Activated effector memory CD4-positive, alpha-beta T cell treated with Interleukin-2 at 50 U/mL for 16 hours (primary cell): ENCODE results near the gene ARHGEF10L.
"Not testable (repeated sequence)": the region's sequence is repeated elsewhere in the genome, so short reads cannot be mapped to it uniquely, and the experiment has no call there.

Experiments
- DNase-seq: peaks from one replicate; pipeline ENCODE4 v3.0.0-alpha.2; 2020

Gene ARHGEF10L, protein sequence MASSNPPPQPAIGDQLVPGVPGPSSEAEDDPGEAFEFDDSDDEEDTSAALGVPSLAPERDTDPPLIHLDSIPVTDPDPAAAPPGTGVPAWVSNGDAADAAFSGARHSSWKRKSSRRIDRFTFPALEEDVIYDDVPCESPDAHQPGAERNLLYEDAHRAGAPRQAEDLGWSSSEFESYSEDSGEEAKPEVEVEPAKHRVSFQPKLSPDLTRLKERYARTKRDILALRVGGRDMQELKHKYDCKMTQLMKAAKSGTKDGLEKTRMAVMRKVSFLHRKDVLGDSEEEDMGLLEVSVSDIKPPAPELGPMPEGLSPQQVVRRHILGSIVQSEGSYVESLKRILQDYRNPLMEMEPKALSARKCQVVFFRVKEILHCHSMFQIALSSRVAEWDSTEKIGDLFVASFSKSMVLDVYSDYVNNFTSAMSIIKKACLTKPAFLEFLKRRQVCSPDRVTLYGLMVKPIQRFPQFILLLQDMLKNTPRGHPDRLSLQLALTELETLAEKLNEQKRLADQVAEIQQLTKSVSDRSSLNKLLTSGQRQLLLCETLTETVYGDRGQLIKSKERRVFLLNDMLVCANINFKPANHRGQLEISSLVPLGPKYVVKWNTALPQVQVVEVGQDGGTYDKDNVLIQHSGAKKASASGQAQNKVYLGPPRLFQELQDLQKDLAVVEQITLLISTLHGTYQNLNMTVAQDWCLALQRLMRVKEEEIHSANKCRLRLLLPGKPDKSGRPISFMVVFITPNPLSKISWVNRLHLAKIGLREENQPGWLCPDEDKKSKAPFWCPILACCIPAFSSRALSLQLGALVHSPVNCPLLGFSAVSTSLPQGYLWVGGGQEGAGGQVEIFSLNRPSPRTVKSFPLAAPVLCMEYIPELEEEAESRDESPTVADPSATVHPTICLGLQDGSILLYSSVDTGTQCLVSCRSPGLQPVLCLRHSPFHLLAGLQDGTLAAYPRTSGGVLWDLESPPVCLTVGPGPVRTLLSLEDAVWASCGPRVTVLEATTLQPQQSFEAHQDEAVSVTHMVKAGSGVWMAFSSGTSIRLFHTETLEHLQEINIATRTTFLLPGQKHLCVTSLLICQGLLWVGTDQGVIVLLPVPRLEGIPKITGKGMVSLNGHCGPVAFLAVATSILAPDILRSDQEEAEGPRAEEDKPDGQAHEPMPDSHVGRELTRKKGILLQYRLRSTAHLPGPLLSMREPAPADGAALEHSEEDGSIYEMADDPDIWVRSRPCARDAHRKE (N-terminal part only)

DNA sequence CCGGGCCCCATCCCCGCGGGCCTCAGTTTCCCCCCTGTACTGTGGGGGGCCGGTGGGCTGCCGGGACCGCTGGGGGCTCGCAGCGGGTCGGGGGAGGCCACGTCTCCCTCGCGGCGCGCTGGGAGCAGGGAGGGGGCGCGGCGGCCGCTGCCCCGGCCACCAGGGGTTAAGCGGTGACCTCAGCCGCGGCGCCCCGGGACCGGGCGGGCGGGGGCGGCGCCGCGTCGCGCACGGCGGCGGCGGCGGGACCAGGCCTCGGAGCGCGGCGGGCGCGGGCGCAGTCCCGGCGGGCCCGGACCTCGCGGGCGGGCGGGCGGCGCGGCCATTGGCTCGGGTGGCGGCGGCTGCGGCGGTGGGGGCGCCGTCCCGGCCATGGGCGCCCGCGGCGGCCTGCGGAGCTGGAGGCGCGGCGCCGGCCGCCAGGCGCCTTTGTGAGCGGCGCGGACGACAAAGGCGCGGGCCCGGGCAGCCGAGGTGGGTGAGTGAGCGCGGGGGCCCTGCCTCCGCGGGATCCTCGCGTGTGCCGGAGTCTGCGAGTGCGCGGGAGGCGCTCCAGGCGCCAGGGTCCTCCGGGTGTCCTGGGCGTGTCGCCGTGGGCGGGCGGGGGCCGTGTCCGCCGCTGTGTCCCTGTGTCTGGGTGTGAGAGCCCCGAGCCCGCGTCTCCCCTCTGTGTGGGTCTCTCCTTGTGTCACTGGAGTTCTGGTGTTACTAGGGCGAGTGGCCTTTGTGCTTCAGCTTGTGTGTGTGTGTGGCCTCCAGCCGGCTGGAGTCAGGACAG, at the start of gene ARHGEF10L:
ARHGEF10L (plus strand) TSS at position 222 of the 778 bp plus-strand sequence. CDS start 40,898 bp downstream, outside the sequence.
- DNase-seq: no peak

DNA sequence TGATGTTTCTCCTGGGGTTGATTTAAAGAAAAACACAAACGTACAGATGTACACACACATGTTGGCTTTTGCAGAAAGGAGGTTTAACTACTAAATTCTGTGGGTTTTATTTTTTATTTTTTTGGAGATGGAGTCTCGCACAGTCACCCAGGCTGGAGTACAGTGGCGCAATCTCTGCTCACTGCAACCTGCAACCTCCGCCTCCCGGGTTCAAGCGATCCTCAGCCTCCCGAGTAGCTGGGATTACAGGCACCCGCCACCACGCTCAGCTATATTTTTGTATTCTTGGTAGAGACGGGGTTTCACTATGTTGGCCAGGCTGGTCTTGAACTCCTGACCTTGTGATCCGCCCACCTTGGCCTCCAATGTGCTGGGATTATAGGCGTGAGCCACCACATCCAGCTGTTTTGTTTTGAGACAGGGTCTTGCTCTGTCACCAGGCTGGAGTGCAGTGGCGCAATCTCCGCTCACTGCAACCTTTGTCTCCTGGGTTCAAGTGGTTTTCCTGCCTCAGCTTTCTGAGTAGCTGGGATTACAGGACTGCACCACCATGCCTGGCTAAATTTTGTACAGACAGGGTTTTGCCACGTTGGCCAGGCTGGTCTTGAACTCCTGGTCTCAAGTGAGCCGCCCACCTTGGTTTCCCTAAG, 49.6 kb upstream of the ARHGEF10L start:
- DNase-seq: not testable (repeated sequence)

DNA sequence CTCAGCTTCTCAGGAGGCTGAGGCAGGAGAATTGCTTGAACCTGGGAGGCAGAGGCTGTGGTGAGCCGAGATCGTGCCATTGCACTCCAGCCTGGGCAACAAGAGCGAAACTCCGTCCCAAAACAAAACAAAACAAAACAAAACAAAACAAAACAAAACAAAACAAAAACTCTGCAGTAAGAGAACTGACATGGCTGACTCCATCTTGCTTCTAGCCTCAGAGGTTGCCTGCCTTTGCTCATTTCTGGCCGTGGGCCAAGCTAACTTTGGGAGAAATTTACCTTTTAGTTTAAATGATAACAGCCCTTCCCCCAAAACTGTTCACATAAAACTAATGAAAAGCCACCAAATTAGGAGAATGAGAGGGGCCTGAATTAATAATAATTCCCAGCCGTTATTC, 48.8 kb upstream of the ARHGEF10L start:
- DNase-seq: not testable (repeated sequence)

DNA sequence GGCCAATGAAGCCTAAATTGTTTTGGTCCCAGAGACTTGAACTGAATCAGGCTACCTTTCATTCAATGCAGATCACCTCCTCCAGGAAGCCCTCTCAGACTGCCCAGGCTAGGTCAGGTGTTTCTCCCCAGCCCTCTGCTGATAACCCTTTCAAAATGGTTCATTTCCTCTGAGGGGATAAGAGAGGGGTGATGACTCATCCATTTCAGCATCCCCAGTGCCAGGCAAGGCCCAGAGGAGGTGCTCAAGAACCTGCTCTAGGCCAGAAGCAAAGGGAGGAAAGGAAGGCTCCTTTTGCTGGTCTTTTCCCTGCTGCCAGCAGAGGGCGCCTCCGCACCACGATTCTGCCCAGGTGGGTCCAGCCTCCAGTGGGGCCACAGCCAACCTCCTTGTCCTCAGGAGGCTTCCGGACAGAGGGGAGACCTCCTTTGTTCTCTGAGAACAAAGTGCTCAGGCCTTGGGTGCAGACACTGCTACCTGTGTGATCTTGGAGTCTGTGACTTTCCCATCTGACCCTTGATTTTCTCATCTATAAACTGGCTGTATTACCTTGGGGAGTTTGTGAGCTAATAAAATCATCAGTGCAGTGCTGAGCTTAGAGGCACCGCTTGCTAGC, 45.3 kb upstream of the ARHGEF10L start:
- peak; percentile 32 for DNase-seq

DNA sequence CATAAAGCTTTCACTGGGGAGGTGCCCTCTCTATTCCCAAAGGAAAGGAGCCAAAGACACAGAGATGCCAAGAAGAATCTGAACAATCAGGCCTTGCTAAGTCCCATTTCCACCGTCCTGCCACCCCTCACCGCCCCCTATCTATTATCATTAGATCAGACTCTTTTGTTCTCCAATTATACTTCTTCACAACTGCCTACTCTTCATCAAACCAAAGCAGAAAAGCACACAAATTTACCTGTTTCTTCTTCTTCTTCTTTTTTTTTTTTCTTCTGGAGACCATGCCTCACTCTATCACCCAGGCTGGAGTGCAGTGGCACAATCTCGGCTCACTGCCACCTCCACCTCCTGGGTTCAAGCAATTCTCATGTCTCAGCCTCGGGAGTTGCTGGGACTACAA, 43.1 kb upstream of the ARHGEF10L start:
- no peak for DNase-seq

DNA sequence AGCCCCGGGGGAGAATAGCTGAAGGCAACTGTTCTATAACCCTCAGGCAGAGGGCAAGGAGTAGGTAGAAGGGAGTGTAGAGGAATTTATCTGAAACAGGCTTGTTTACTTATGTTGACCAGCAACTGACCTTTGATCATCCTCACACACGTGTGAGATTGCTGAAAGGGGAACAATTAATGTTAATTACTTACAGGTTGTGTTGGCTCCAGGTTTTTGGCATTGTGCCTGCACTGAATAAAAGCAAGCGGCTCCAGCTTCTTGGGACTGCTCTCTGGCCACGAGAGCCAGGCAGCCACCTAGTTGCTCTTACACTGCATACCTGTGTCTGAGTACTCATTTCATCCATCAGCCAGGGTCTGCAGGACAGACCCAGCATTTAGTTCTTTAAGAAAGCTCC, 41.3 kb upstream of the ARHGEF10L start:
- no peak for DNase-seq

DNA sequence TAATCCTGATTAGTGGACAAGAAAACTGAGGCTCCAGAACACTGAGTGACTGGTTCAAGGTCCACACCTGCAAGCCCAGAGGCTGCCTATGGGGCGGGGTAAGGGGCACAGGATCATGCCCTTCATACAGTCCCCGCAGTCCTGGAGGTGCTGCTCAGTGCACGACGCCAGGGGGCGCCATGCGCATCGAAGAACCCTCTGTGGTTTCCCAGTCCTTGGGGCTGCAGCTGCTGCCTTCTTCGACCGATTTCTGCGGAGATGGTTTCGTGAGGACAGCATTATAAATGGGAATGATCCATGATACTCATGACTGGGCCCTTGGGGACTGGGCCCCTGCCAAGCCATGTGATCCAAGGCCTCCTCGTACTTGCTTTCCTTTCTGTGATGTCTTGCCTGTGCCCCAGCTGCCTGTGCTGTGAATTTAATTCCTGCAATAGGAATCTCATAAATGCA, 37.1 kb upstream of the ARHGEF10L start:
- no peak for DNase-seq

DNA sequence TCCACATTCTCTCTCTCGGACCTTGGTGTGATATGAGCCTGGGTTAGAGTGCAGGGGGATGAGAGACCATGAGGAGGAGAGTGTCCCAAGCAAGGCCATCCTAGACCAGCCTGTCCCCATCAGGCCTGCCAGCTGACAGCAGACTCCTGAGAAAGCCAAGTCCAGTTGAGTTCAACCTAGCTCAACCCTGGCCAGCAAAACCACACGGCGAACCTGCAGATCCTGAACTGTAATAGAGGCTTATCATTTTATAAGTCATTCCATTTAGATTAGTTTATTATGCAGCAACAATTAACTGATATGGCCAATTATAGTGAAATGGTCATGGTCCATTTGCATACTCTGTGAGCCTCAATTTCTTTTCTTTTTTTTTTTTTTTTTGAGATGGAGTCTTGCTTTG, 36.4 kb upstream of the ARHGEF10L start:
- no peak for DNase-seq

DNA sequence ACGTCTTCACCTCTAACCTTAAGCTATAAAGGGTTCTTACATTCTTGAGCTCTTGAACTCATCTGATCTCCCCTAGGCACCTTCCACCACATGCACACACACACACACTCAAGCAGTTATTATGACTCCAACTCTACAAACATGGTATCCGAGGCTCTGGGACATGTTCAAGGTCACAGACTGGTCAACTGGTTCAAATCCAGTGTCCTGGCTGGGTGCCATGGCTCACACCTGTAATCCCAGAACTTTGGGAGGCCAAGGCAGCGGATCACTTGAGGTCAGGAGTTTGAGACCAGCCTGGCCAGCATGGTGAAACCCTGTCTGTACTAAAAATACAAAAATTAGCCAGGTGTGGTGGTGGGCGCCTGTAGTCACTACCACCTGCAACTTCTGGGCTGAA, 32.3 kb upstream of the ARHGEF10L start:
- DNase-seq: not testable (repeated sequence)

DNA sequence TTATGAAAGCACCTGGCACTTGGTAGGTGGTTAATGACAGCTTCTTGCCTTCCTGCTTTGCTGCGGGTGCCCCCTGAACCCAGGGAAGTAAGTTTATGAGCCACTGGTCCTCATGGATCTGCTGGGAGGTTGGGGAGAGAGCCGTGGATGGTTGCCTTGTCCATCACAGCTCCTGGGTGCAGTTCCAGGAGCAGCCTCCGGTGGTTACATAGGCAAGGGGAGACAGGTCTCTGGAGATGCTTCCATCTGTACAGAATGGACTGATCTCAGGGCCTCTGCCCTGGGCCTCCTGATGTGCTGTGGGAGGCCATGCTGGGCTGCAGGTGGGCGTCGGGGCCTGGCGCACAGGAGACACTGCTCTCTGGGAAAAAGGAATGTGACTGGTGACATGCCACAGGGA, 31.6 kb upstream of the ARHGEF10L start:
- DNase-seq: no peak

DNA sequence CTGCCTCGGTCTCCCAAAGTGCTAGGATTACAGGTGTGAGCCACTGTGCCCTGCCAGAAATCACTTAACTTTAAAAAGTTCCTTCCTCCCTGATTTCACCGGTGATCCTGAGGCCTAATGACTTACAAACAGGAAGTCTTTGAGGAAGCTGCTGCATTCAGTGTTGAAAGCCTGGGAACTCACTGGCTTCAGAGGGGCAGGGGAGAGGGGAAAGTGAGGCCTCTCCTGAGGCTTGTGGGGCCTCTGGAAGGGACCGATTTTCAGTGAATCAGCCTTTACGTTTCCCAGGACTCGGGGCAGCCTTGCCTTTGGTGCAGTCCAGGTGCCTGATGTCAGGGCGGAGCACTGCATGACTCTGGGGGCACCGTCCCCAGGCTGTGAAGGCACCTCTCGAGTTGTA, 30.1 kb upstream of the ARHGEF10L start:
- DNase-seq: no peak

DNA sequence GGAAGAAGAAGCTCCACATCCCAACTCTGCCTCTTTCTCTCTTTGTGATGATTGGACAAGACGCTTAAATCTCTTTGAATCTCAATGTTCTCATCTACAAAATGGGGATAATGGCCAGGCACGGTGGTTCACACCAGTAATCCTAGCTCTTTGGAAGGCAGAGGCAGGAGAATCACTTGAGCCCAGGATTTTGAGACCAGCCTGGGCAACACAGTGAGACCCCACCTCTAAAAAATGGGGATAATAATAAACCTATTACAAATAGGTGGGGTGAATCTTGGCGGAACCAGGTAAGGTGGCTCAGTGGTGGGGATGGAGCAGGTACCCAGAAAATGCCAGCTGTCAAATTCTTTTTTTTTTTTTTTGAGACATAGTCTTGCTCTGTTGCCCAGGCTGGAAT, 29.4 kb upstream of the ARHGEF10L start:
- DNase-seq: no peak

DNA sequence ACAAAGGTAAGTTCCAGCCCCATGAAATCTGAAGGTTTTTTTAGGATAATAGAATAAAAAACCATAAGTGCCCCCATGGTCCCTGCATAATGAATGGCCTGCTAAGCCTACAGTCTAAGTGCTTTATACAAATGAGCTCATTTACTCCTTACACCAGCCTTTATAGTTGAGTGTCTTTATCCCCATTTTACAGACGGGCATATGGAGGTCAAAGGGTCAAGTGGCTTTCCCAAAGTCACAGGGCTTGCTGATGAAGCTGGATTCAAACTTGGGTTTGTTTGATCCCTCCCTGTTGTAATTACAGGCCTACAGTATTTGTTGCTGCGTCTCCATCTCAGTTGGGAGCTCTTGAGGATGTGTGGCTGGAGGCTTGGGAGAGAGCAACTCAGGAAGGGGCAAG, 28.3 kb upstream of the ARHGEF10L start:
- DNase-seq: no peak

DNA sequence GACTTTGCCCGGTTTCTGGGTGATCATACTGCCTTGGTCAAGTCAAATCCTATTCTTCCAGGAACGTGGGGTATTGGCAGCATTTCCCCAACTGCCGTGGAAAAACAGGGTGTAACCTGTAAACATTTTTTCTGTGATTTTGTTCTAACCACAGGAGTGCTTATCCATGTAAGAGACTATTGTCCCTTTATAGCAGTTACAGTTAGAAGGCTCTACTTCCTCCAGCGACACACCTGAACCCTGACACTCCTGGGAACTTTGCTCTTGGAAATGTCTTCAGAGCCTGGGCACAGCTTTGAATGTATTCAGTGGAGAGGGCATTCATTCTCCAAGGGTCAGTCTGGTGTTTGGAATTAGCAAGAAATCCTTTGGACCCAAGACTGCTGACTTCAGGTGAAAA, 26.4 kb upstream of the ARHGEF10L start:
- DNase-seq: no peak

DNA sequence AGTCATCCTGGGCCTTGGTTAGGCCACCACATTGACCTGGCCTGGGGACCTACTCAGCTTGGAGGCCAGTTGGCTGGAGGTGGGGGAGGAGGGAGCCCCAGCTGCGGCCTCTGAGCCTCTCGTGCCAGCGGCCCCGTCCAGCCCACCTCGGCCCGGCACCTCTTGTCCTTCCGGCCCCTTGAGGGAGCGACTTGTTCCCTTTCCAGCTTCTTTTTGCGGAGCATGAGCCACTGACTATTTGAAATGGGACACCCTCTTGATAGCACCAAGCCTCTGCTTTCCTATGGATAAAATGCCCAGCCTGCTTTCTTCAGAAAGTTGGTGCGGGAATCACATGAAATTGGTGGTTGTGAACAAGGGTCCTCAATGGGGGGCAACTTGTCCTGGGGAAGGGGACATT, 24.7 kb upstream of the ARHGEF10L start:
- DNase-seq: no peak

DNA sequence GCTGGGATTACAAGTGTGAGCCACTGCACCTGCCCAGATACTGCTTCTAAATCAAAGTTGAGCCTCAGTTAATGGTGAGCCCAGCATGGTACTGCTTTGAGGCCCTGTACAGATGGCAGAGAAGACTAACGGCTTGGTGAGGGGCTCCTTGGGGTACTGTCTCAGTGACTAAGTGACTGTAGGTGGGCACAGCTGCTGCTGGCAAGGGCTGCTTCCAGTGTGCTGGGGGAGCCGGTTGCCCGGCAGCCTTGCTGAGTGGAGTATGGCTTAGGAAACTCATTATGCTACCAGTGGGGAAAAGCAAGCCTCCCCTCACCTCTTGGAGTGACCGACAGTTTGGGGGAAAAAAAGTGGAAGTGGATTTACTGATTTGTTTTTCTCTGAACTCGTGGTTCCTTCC, 23.6 kb upstream of the ARHGEF10L start:
- DNase-seq: no peak

DNA sequence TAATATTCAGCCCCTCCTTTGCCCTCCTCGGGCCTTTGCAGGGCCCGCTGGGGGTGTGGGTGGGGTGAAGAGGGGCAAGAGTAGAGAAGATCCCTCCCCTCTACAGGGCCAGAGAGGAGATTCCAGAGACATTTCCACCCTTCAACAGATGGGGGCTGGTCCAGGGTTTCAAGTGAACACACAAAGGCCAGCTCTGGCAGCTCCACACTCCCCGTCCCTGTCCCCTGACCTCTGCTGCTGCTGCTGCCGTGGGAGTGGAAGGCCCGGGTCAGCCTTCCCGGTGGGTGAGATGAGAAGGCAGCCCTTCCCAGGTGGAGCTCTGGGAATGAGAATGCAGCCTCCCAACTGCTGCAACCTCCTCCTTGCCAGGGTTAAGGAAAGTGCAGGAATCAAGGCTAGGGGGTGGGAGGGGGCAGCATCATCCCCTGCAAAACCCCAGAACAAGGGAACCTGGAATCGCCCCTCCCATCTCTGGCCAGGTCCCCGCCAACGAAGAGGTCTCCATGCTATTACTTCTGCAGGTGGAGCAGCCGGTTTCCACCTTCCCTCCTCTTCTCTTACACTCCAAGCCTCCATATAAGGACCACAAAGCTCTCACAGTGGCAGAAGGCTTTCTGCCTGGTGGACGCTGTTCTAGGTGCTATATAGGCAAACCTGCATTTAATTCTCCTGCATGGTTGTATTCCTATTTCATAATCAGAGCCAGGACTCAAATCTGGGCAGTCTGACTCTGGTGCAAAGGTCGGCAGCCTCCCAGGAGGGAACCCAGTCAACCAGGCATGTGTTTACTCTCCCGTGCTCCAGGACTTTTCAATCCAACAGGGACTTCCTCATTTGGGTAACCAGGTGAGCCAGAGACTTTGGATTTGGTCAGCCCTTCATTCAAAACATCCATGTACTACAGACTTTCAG, 22.9 kb upstream of the ARHGEF10L start:
- DNase-seq: no peak

DNA sequence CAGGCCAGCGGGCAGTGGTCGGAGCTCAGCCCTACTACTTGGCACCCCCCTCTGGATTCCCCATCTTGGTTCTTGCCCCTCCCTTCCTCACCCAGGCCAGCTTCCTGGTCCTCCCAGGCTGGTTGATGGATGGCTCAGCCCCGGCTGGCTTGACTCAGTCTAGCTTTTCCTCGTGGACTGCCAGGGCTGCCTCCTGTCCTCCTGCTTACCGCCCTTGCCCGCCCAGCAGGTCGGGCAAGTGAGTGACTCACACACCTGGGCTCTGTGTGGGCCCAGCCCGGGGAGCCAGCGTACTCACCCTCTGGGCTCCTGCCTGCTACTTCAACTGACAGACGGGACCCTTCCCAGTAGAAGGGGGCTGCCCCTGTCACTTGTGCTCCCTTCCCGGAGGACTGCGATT, 19.5 kb upstream of the ARHGEF10L start:
- DNase-seq: no peak

DNA sequence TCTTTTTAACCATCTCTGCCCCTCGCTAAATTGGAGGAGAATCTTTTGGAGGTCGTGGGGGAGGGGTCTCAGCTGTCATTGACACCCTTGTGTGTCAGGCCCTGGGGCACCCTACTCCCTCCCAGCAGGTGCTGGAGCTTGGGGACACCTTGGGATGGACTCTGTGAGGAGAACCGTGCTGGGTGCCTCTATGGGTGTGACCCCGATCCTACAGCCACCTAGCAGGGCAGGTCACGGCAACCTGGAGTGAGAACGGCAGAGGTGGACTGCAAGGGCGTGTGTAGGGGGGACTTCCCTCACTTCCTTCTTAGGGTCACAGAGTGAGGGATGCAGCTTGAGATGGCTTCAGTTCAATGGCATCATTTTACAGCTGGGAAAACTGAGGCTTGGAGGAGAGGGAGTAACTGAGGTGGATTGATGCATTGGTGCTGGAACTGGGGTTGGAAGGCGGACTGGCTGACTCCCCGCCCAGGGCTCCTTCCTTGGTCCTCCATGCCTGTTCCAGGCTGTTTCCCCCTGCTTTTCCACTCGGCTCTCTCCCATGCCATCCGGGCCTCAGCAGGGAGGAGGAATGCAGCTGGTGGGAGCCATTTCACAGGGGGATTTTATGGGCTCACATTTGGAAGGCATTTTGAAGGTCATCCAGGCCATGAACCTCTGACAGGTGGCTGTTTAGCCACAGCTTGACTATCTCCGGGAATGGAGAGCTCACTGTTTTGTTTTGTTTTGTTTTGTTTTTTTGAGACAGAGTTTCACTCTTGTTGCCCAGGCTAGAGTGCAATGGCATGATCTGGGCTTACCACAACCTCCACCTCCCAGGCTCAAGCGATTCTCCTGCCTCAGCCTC, 18.8 kb upstream of the ARHGEF10L start:
- DNase-seq: no peak
